A549 (cell line): ENCODE measurements around the gene RTP2. TPM values are rescaled to one million over a fixed set of nuclear protein-coding genes. Genes with fewer than 3 reads are reported as not detected.

ENCODE experiments used
- ATAC-seq, 2 experiments: fragments of 200-7000 bp in 1 of 2; fragments of >200 bp in 1 of 2; cut with Nextera tagmentation in 1 of 2; cut with Tn5 transposase in 1 of 2; 3 replicates each; pipeline versions ENCODE4 v1.8.0 to v1.9.1; 2018 to 2020; ENCODE audit warnings: mild to moderate bottlenecking in 1 of 2, moderate library complexity in 1 of 2
- CTCF ChIA-PET: fragments of 300-600 bp; sonication (Branson Sonifier 250); formaldehyde crosslinking; extraction: SDS; loops from one replicate; lab custom pipeline; 2021; ENCODE audit warnings: antibody characterized with exemption, inconsistent platforms; lab: Yijun Ruan, JAX
- POLR2A ChIA-PET: fragments of 350-600 bp; formaldehyde crosslinking; extraction: SDS; loops from one replicate; lab custom pipeline; 2021; ENCODE audit warnings: antibody characterized with exemption, inconsistent platforms; lab: Yijun Ruan, JAX
- DNase-seq, 2 experiments: peaks; one replicate each; pipeline versions ENCODE4 v3.0.0 to v3.0.0-alpha.2; 2011 to 2016; ENCODE audit warnings: low read depth in 1 of 2, low spot score in 1 of 2
- FAIRE-seq: peaks from 2 replicates; lab custom pipeline; 2011; peaks lifted over from hg19 to GRCh38; lab: Jason Lieb, UNC
- H3K27ac ChIP-seq, 2 experiments: fragments of >200 bp; sonication (Bioruptor Twin); formaldehyde crosslinking; 3 replicates each; pipeline ENCODE4 v1.5.1; 2016 to 2017
- H3K4me1 ChIP-seq: fragments of >200 bp; sonication (Bioruptor Twin); formaldehyde crosslinking; 3 replicates; pipeline ENCODE4 v1.6.1; 2016
- H3K4me2 ChIP-seq: fragments of >200 bp; sonication (Bioruptor Twin); formaldehyde crosslinking; 3 replicates; pipeline ENCODE4 v1.6.1; 2016
- H3K4me3 ChIP-seq: fragments of >200 bp; sonication (Bioruptor Twin); formaldehyde crosslinking; 3 replicates; pipeline ENCODE4 v1.5.1; 2016
- H3K9me3 ChIP-seq: fragments of >200 bp; sonication (Bioruptor Twin); formaldehyde crosslinking; 3 replicates; pipeline ENCODE4 v1.6.1; 2016
- CBX2 ChIP-seq: fragments of 200-600 bp; sonication (generic); IDR thresholded peaks from 2 replicates; pipeline ENCODE4 v1.6.1; 2016; ENCODE audit warnings: low read depth, mild to moderate bottlenecking, borderline replicate concordance
- CBX8 ChIP-seq: fragments of 200-600 bp; sonication (generic); IDR thresholded peaks from 2 replicates; pipeline ENCODE4 v1.6.1; 2016
- CHD2 ChIP-seq: fragments of 150-350 bp; IDR thresholded peaks from 2 replicates; pipeline ENCODE4 v1.6.1; 2014; ENCODE audit warnings: low read length; ENCODE audit not compliant: partially characterized antibody
- ESRRA ChIP-seq: fragments of 150-350 bp; IDR thresholded peaks from 2 replicates; pipeline ENCODE4 v1.6.1; 2014; ENCODE audit warnings: mild to moderate bottlenecking, low read length, borderline replicate concordance
- FOSB ChIP-seq: fragments of 250-450 bp; sonication (Bioruptor Pico); IDR thresholded peaks from 2 replicates; pipeline ENCODE4 v1.5.0; 2020; ENCODE audit warnings: mild to moderate bottlenecking, moderate library complexity
- FOSL2 ChIP-seq, 2 experiments: fragments of 450-650 bp in 1 of 2; fragments of >200 bp in 1 of 2; sonication (Bioruptor Twin) in 1 of 2; formaldehyde crosslinking; IDR thresholded peaks; 2 replicates each; pipeline versions ENCODE4 v1.5.0 to v1.6.1; 2016 to 2020; ENCODE audit warnings: mild to moderate bottlenecking in 1 of 2, moderate library complexity in 1 of 2
- FOXS1 ChIP-seq: fragments of 250-450 bp; sonication (Bioruptor Pico); IDR thresholded peaks from 2 replicates; pipeline ENCODE4 v1.5.0; 2020; ENCODE audit warnings: mild to moderate bottlenecking, moderate library complexity
- GATA3 ChIP-seq: IDR thresholded peaks from 2 replicates; pipeline ENCODE4 v1.6.1; 2012; ENCODE audit warnings: borderline replicate concordance
- HEYL ChIP-seq: fragments of 250-450 bp; sonication (Bioruptor Pico); IDR thresholded peaks from 2 replicates; pipeline ENCODE4 v1.8.0; 2021; ENCODE audit warnings: mild to moderate bottlenecking, moderate library complexity
- HOXB5 ChIP-seq: fragments of 250-450 bp; sonication (Bioruptor Pico); IDR thresholded peaks from 2 replicates; pipeline ENCODE4 v1.5.0; 2020; ENCODE audit warnings: mild to moderate bottlenecking, moderate library complexity
- JUN ChIP-seq, 2 experiments: fragments of >200 bp; sonication (Bioruptor Twin); formaldehyde crosslinking; IDR thresholded peaks; 2 replicates in 1 of 2; 3 replicates in 1 of 2; pipeline ENCODE4 v1.6.1; 2016 to 2017
- MAFK ChIP-seq: fragments of 450-650 bp; IDR thresholded peaks from 2 replicates; pipeline ENCODE4 v1.6.1; 2014; ENCODE audit not compliant: partially characterized antibody
- MAX ChIP-seq: IDR thresholded peaks from 2 replicates; pipeline ENCODE4 v1.6.1; 2012
- NFE2L2 ChIP-seq: fragments of 150-350 bp; conservative IDR thresholded peaks from 2 replicates; pipeline ENCODE4 v1.6.1; 2014; ENCODE audit warnings: low read length
- NR3C1 ChIP-seq: fragments of >200 bp; sonication (Bioruptor Twin); formaldehyde crosslinking; IDR thresholded peaks from 3 replicates; pipeline ENCODE4 v1.6.1; 2017
- POLR2AphosphoS2 ChIP-seq: conservative IDR thresholded peaks from 2 replicates; pipeline ENCODE4 v1.6.1; 2012; ENCODE audit warnings: low read length, improper control_type of control experiment, inconsistent platforms
- RNF2 ChIP-seq: fragments of 200-600 bp; sonication (generic); IDR thresholded peaks from 2 replicates; pipeline ENCODE4 v1.6.1; 2016; ENCODE audit warnings: low read depth, mild to moderate bottlenecking, antibody characterized with exemption, moderate library complexity, borderline replicate concordance
- SMC3 ChIP-seq: fragments of >200 bp; sonication (Bioruptor Twin); formaldehyde crosslinking; IDR thresholded peaks from 3 replicates; pipeline ENCODE4 v1.6.1; 2018; ENCODE audit warnings: inconsistent platforms
- SREBF2 ChIP-seq: fragments of 450-650 bp; IDR thresholded peaks from 2 replicates; pipeline ENCODE4 v1.6.1; 2014; ENCODE audit warnings: mild to moderate bottlenecking, moderate library complexity
- TFCP2L1 ChIP-seq: fragments of 250-450 bp; sonication (Bioruptor Pico); IDR thresholded peaks from 2 replicates; pipeline ENCODE4 v1.5.0; 2021; ENCODE audit warnings: mild to moderate bottlenecking
- TP53 ChIP-seq: fragments of 250-450 bp; sonication (Bioruptor Pico); IDR thresholded peaks from 2 replicates; pipeline ENCODE4 v1.5.0; 2021; ENCODE audit warnings: mild to moderate bottlenecking, moderate library complexity
- USF2 ChIP-seq: fragments of 450-650 bp; IDR thresholded peaks from 2 replicates; pipeline ENCODE4 v1.6.1; 2014; ENCODE audit warnings: antibody characterized with exemption
- ZC3H11A ChIP-seq: fragments of 450-650 bp; IDR thresholded peaks from 2 replicates; pipeline ENCODE4 v1.6.1; 2014; ENCODE audit warnings: antibody characterized with exemption, mild to moderate bottlenecking
- ZFP36 ChIP-seq: fragments of 450-650 bp; IDR thresholded peaks from 2 replicates; pipeline ENCODE4 v1.6.1; 2014; ENCODE audit warnings: borderline replicate concordance; ENCODE audit not compliant: partially characterized antibody
- ZNF302 ChIP-seq: fragments of 250-450 bp; sonication (Bioruptor Pico); IDR thresholded peaks from 2 replicates; pipeline ENCODE4 v1.9.0; 2021; ENCODE audit warnings: inconsistent platforms, mild to moderate bottlenecking, moderate library complexity
- ZSCAN20 ChIP-seq: fragments of 250-450 bp; sonication (Bioruptor Pico); IDR thresholded peaks from 2 replicates; pipeline ENCODE4 v1.8.0; 2022; ENCODE audit warnings: mild to moderate bottlenecking, moderate library complexity
- WGBS: methylation state at CpG from one replicate; pipeline ENCODE4 v1.1.6; 2017; ENCODE audit errors: missing lambda C conversion rate; 5-methylcytosine and 5-hydroxymethylcytosine counted together
- polyA plus RNA-seq, 4 experiments: library from polyadenylated mRNA; depleted of rRNA in 3 of 4; stranded (reverse); fragments of >200 nt; fragmentation: RNase III in 1 of 4; extraction: RNeasy Plus Mini Kit Qiagen cat#74134 plus additional on column Dnase treatment in 1 of 4; gene quantifications; 2 replicates in 3 of 4; 3 replicates in 1 of 4; pipeline ENCODE4 v1.2.3, GENCODE V29; 2011 to 2017
- TF ChIP-seq, protein P1 (sequence below): fragments of 250-450 bp; sonication (Bioruptor Pico); IDR thresholded peaks from 2 replicates; pipeline ENCODE4 v1.5.0; 2021; ENCODE audit warnings: mild to moderate bottlenecking, moderate library complexity, borderline replicate concordance

Gene RTP2
- polyA plus RNA-seq, 2 of the 4 experiments (the other 2 are of a cell fraction) = not detected

DNA sequence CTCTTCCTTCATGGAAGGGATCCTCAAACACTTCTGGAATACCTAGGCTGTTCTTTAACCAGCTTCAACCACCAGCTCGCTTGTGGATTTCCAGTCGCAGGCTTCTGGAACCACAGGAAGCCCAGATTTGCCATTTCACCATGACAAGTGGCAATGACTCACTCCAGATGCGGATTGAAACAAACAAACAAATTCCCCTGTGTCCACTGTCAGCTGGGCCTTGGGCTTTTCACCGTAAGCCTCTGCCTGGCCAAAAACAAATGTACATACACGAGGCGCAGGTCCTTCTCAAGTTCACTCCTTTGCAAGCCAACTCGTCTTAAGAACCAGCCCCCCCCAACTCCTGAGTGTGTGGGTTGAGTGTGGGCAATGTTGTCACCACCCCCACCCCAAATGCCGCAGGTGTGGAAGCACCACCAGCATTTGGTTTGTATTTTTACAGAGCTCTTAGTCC, 34.1 kb upstream of the RTP2 start:
- FAIRE-seq (no peak), ATAC-seq (no peak), DNase-seq (peak in 1 of 2 experiments; percentile 62)
- 33% methylated on average over 7 of the region's 8 CpGs for WGBS
- Histone ChIP-seq H3K4me3 (no peak overlapping the region), H3K4me1 (peaks cover 25% of the 10 kb centered on the region), H3K27ac (peak overlapping the region in 1 of 2 experiments; percentile 27; a peak in 1 of 6 replicates), H3K9me3 (no peaks in the 10 kb centered on the region), H3K4me2 (peak overlapping the region; percentile 96)
- TF ChIP-seq FOSL2 (IDR thresholded peaks at IDR 0.05) (no peak), FOSL2 (CRISPR knock-in tag; IDR thresholded peaks at IDR 0.05) (peak; percentile 31), GATA3 (no peak), HEYL (CRISPR knock-in tag) (no peak), TP53 (CRISPR knock-in tag) (no peak)
- ChIA-PET POLR2A (no interaction called here), CTCF (interaction anchor here (0.7 to 8.6 kb wide), 2 partner anchors 474 to 1218 kb away, joined by 3 to 221 read pairs; no protein-coding TSS in a partner anchor)

GRCh38 chr3:187735837-187736236, 33.5 kb upstream of the RTP2 start:
- Histone ChIP-seq H3K27ac (peak overlapping the region in 1 of 2 experiments; percentile 27; a peak in 1 of 6 replicates), H3K4me3 (no peak overlapping the region), H3K4me2 (peak overlapping the region; percentile 96), H3K4me1 (peaks cover 25% of the 10 kb centered on the region), H3K9me3 (no peaks in the 10 kb centered on the region)
- FAIRE-seq (no peak), ATAC-seq (no peak), DNase-seq (no peak)
- no peak for TF ChIP-seq NR3C1
- TF ChIP-seq MAFK = no peak
- no peak for TF ChIP-seq JUN (IDR thresholded peaks at IDR 0.05)
- no peak for TF ChIP-seq ZNF302 (CRISPR knock-in tag)
- TF ChIP-seq NFE2L2 = no peak
- TF ChIP-seq FOSB (CRISPR knock-in tag) = no peak
- no peak for TF ChIP-seq TP53 (CRISPR knock-in tag)
- no peak for TF ChIP-seq TFCP2L1 (CRISPR knock-in tag)
- TF ChIP-seq SMC3 = no peak
- TF ChIP-seq ZSCAN20 (CRISPR knock-in tag) = no peak
- no peak for TF ChIP-seq USF2
- no peak for TF ChIP-seq SREBF2
- no peak for TF ChIP-seq ESRRA
- TF ChIP-seq CHD2 = no peak
- TF ChIP-seq HOXB5 = no peak
- WGBS = 94% methylated on average over 3 of the region's 3 CpGs
- CTCF ChIA-PET = interaction anchor here (0.6 to 1.2 kb wide), 2 partner anchors 17 to 1218 kb away, joined by 3 to 5 read pairs; no protein-coding TSS in a partner anchor
- POLR2A ChIA-PET = no interaction called here

DNA sequence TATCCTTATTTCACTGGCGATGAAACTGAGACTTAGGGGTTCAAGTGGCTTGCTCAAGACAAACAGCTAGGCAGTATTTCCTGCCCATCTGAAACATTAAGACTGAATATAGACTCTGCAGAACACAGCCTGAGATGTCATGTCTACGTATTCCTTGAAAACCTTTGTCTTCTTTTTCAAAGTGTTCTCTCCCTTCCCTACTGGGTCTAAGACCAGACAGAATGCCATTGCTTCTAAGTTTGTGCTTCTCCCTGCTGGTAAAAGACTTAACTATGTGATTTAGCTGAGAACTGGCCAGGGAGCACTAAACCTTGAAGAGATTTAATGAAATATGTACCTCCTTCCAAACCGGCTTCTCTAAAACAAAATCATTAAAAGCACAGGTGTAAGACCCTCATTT, 33.0 kb upstream of the RTP2 start:
- Histone ChIP-seq H3K4me1 (peaks cover 22% of the 10 kb centered on the region), H3K9me3 (no peaks in the 10 kb centered on the region), H3K4me2 (no peak overlapping the region), H3K27ac (no peak overlapping the region), H3K4me3 (no peak overlapping the region)
- 96% methylated on average over 3 of the region's 3 CpGs for WGBS
- no peak for DNase-seq
- ATAC-seq = no peak
- TF ChIP-seq ZC3H11A (no peak), FOXS1 (no peak), MAX (no peak), TP53 (CRISPR knock-in tag) (no peak), MAFK (no peak), HOXB5 (no peak)
- ChIA-PET CTCF (interaction anchor here (0.6 to 1.2 kb wide), 2 partner anchors 16 to 1218 kb away, joined by 3 to 5 read pairs; no protein-coding TSS in a partner anchor), POLR2A (no interaction called here)
- FAIRE-seq = no peak

- 94% methylated on average over 3 of the region's 3 CpGs for WGBS
- H3K9me3 ChIP-seq = no peaks in the 10 kb centered on the region
- ChIA-PET POLR2A (no interaction called here), CTCF (interaction anchor here (1.1 to 1.7 kb wide), 3 partner anchors 8 to 1220 kb away, joined by 3 to 5 read pairs (median 5); no protein-coding TSS in a partner anchor)
- peaks cover 19% of the 10 kb centered on the region for H3K4me1 ChIP-seq
- H3K27ac ChIP-seq = no peak overlapping the region
- ATAC-seq = no peak
- H3K4me3 ChIP-seq = no peak overlapping the region
- DNase-seq = no peak
- H3K4me2 ChIP-seq = no peak overlapping the region
- no peak for FAIRE-seq
- TF ChIP-seq ESRRA (no peak), CBX2 (no peak), CBX8 (no peak), TFCP2L1 (CRISPR knock-in tag) (no peak), ZFP36 (no peak), RNF2 (no peak), MAX (no peak), POLR2AphosphoS2 (no peak), HOXB5 (no peak)
- TF ChIP-seq, protein P1, sequence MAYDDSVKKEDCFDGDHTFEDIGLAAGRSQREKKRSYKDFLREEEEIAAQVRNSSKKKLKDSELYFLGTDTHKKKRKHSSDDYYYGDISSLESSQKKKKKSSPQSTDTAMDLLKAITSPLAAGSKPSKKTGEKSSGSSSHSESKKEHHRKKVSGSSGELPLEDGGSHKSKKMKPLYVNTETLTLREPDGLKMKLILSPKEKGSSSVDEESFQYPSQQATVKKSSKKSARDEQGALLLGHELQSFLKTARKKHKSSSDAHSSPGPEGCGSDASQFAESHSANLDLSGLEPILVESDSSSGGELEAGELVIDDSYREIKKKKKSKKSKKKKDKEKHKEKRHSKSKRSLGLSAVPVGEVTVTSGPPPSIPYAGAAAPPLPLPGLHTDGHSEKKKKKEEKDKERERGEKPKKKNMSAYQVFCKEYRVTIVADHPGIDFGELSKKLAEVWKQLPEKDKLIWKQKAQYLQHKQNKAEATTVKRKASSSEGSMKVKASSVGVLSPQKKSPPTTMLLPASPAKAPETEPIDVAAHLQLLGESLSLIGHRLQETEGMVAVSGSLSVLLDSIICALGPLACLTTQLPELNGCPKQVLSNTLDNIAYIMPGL (CRISPR knock-in tag) = no peak
Observed at GRCh38 chr3:187734841-187735240, 32.5 kb upstream of the RTP2 start.
